GM12875 (cell line): Measurements from ENCODE around the gene KLHDC7B.

Experiments used
- H3K4me3 ChIP-seq: one replicate; pipeline ENCODE4 v1.5.1; 2011; ENCODE audit warnings: low read depth, low read length, control low read depth
- CTCF ChIP-seq: IDR thresholded peaks from 2 replicates; pipeline ENCODE4 v1.5.1; 2011; ENCODE audit warnings: low read depth, mild to moderate bottlenecking, control low read depth, inconsistent platforms, low read length, moderate library complexity, borderline replicate concordance; ENCODE audit not compliant: insufficient read depth

Gene KLHDC7B

GRCh38 chr22:50581950-50582492 is 36.3 kb downstream of the KLHDC7B start:
- no peak for TF ChIP-seq CTCF
- peak overlapping the region; percentile 95 for H3K4me3 ChIP-seq

GRCh38 chr22:50582493-50583293 is 37.0 kb downstream of the KLHDC7B start, which contains the start of gene CHKB:
Gene CHKB, minus strand, starts transcription at chr22:50582849. Its CDS starts 68 bp downstream, at chr22:50582781.
- TF ChIP-seq CTCF = no peak
- peak within 1 kb of the TSS; percentile 95 for H3K4me3 ChIP-seq

- H3K4me3 ChIP-seq = peak overlapping the region; percentile 93
- TF ChIP-seq CTCF = no peak
These were observed 37.7 kb downstream of the KLHDC7B start for GRCh38 chr22:50583294-50583861.

GRCh38 chr22:50584106-50585096 is 38.7 kb downstream of the KLHDC7B start:
- no peak for TF ChIP-seq CTCF
- no peak overlapping the region for H3K4me3 ChIP-seq

- no peak overlapping the region for H3K4me3 ChIP-seq
- TF ChIP-seq CTCF = no peak
These were observed 39.5 kb downstream of the KLHDC7B start for GRCh38 chr22:50585238-50585637.

GRCh38 chr22:50585781-50586180 is 40.1 kb downstream of the KLHDC7B start:
- TF ChIP-seq CTCF = no peak
- no peak overlapping the region for H3K4me3 ChIP-seq
